ENCODE data around the gene PROCR.
"Not testable (repeated sequence)": the region's sequence is repeated elsewhere in the genome, so short reads cannot be mapped to it uniquely, and the experiment has no call there.

Gene PROCR

GRCh38 chr20:35165221-35166185, 6.4 kb upstream of the PROCR start:
- no peak for DNase-seq

- DNase-seq: no peak
These were observed 5.5 kb upstream of the PROCR start for GRCh38 chr20:35166242-35166830.

DNA sequence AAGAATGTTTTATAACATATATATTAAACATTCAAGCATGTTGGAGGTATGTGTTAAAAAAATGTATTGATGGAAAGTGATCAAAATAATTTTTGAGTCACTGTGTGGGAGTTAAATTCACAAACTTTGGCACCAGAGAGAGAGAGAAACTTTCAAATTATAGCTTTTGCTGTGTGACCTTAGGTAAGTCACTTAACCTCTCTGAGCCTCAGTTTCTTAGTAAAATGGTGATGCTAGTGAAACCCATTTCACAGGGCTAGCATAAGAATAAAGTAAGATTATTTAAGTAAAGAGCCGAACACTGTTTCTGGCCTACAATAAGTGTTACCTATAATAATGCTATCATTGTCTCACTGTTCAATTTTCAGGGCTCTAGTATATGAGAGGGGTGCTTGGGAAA, 4.1 kb upstream of the PROCR start:
- no peak for DNase-seq

DNA sequence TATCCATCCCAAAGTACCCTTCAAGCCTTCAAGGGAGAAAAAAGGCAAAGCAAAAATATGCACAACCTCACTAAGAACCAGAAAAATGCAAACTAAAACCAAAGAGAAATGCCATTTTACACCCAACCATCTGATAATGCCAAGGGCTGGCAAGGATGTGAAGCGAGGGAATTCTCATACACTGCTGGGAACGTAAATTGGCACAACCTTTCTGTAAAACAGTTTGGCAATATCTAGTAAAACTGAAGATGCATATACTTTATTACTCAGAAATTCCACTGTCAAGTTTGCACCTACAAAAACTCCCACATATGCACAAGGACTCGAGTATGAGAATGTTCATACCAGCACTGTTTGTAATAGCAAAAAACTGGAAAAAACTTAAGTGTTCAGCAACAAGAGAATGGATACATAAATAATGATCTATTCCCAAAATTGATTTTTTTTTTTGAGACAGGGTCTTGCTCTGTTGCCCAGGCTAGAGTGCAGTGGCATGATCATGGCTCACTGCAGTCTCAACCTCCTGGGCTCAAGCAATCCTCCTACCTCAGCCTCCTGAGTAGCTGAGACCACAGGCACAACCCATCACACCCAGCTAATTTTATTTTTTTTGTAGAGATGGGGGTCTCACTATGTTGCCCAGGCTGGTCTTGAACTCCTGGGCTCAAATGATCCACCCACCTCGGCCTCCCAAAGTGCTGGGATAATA, 3.0 kb upstream of the PROCR start:
- not testable (repeated sequence) for DNase-seq

- no peak for DNase-seq
These were observed 477 bp upstream of the PROCR start for GRCh38 chr20:35171438-35171752.

DNA sequence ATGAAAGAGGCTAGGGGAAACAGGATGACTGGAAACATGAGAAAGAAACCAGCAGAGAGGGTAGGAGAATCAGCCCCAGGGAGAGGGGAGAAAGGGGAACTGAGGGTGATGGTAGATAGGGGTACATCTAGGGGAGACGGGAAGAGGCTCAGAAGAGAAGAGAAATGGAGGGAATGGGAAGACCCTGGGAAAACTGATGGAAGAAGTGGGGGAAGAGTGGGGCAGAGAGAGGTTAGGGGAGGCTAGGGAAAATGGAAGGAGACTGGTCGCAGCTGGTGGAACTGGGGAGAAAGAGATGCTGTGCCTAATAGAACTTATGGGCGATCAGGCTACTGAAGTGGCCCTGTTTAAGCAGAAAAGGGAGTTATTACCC, 548 bp downstream of the PROCR start:
- DNase-seq: no peak

DNA sequence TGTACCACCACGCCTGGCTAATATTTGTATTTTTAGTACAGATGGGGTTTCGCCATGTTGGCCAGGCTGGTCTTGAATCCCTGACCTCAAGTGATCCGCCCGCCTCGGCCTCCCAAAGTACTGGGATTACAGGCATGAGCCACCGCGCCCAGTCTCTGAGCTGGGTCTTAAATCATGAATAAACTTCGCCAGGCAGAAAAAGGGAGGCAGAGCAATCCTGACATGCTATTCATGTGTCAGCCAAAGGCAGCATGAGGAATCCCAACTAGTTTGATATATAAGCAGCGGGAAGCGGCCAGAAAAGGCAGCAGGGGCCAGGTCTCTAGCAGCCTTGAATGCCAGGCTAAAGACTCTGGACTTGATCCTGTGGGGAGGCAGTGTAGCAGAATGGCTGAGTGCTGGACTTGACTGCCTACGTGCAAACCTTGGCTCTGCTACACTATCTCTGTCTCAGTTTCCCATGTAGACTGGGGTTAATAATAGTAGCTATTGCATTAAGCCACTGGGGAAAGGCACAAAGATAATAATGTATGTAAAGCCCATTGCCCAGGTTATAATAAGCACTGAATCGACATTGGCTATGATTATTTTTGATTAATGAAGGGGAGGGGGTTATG, 1.8 kb downstream of the PROCR start:
- DNase-seq: no peak

- DNase-seq: no peak
These were observed 2.8 kb downstream of the PROCR start for GRCh38 chr20:35174458-35175216.

GRCh38 chr20:35176132-35176531, 4.3 kb downstream of the PROCR start:
- no peak for DNase-seq

DNA sequence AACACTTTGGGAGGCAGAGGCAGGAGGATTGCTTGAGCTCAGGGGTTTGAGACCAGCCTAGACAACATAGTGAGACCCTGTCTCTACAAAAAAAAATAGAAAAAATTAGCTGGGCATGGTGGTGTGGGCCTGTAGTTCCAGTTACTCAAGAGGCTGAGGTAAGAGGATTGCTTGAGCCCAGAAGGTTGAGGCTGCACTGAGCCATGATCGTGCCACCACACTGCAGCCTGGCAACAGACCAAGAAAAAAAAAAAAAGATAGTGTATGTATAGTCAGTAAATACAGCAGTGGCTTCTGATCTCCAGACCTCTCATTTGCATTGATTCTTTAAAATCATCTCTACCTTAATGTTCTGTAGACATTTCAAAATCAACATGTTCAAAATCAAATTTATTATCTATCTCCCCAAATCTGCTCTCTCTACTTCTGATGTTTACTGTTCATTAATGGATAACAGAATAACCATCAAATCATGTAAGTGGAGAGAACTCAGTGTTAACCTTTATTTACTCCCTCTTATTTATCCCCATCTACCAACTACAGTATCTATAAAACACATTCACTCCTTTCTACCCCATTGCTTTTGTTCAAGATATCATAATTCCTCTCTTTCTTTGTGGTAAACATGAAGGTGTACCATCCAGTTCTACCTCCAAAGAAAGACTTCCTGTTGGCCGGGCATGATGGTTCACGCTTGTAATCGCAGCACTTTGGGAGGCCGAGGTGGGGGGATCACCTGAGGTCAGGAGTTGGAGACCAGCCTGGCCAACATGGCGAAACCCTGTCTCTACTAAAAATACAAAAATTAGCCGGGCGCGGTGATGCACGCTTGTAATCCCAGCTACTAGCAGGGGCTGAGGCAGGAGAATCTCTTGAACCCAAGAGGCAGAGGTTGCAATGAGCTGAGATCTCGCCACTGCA, 7.7 kb downstream of the PROCR start:
- no peak for DNase-seq

DNA sequence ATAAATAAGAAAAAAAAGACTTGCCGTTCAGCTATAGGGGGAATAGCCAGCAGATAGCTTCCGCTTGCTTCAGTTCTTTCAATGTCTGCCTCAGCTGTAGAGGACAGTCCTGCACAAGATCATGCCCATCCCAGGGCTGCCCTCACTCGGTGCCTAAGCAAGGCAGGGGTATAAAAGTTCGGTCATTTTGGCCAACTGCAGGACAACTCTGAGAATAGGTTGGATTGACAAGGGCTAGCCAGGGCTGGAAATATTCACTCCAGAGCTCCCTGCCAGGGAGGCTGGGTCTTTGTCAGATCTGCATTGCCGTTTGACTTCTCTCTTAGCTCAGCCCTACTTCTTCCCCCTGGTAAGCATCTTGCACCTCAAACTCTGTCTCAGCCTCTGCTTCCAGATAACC, 8.4 kb downstream of the PROCR start:
- no peak for DNase-seq

DNA sequence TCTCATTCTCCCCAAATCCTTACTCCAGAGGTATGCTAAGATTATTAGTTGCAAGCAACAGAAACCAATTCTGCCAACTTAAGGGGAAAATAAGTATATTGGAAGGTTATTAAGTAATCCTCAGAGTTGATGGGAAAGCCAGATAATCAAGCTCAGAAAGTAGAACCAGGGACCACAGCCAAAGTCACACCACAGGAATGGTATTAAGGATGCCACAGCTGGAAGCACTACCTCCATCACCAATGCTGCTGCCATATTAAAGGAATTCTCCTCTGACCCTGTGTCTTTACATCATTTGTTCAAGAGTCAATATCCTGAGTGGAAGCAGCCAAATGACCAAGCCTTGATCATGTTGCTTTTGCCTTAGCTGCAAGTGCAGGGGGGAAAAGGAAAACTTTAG, 9.9 kb downstream of the PROCR start:
- no peak for DNase-seq

GRCh38 chr20:35186691-35187289, 14.9 kb downstream of the PROCR start:
- DNase-seq: not testable (repeated sequence)

GRCh38 chr20:35187584-35188190, 15.8 kb downstream of the PROCR start:
- no peak for DNase-seq

- DNase-seq: not testable (repeated sequence)
These were observed 17.4 kb downstream of the PROCR start for GRCh38 chr20:35189223-35189622.

DNA sequence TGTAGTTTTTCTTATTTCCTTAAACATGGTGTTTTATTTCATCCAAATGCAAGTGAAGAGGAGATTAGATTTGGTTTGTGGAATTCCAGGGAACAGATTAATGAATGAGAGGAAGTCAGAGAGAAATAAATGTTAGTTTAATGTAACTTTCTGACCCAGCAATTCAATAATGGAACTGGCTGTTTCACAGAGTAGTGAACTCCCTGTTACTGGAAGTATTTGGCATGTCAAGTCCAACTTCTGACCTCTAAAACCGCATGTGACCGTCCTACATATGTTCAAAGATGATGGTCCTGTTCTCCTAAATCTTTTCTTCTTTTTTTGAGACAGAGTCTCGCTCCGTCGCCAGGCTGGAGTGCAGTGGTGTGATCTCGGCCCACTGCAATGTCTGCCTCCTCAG, 18.7 kb downstream of the PROCR start:
- DNase-seq: no peak

DNA sequence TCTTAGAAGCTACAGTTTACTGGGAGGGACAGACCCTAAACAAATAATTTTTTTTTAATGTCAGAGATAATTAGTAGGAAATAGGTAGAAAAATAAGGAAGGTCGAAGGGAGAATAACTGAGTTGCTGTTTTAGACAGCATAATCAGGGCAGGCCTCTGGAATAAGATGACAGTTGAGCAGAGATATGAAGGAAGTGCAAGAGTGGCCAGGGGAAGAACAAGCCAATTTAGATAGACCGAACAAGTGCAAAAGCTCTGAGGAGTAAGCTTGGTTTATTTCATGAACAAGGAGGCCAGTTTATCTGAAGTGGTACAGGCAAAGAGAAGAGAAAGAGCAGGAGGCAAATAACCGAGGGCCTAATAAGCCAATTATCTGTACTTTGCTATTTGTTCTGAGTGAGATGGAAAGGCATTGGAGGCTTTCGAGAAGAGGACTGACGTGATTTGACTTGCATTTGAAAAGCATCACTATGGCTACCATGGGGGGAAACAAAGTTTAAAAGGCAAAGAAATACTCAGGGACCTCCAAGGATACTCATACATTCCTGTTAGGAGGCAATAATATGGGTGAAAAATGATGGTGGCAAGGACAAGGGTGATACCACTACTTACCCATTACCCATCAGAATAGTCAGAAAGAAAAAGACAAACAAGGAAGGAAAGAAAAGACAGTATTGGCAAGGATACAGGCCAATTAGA, 19.7 kb downstream of the PROCR start:
- DNase-seq: no peak

DNA sequence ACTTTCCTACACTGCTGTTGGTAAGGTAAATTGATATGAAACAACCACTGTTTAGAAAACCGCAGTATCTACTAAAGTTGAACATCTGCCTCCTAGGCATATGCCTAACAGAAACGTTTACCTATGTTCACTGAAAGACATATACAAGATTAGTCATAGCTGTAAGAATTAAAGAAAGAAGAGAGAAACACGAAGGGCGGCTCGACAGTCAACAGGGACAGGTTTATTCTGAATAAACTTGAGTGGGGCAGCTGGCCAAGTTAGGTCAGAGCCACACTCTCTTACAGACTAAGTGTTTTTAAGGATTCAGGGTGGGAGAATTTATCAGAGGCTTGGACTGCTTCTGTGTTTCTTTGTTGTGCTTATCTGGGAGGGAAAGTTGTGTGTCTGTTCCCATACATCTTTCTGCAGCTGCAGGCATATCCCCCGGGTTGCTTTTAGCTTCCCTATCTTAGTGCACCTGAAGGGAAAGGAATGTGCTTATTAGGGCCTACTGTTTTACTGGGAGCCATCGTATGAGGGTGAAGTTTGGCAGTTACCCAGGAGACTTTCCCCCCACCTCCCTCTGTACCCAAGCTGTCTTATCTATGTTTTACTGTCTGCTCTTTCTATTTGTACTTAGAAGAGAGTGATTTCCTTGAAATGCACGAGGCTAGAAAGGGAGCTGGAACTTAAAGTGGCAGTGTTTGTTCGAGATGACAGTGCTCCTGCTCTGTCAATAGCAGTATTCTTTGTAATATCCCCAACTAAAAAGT, 20.4 kb downstream of the PROCR start:
- no peak for DNase-seq

Data from activated effector memory CD4-positive, alpha-beta T cell treated with anti-CD3 and anti-CD28 coated beads, Interleukin-2, amount 50 U/mL, for 16 hours (primary cell).